ENCODE measurements around the gene NCKAP5.

DNA sequence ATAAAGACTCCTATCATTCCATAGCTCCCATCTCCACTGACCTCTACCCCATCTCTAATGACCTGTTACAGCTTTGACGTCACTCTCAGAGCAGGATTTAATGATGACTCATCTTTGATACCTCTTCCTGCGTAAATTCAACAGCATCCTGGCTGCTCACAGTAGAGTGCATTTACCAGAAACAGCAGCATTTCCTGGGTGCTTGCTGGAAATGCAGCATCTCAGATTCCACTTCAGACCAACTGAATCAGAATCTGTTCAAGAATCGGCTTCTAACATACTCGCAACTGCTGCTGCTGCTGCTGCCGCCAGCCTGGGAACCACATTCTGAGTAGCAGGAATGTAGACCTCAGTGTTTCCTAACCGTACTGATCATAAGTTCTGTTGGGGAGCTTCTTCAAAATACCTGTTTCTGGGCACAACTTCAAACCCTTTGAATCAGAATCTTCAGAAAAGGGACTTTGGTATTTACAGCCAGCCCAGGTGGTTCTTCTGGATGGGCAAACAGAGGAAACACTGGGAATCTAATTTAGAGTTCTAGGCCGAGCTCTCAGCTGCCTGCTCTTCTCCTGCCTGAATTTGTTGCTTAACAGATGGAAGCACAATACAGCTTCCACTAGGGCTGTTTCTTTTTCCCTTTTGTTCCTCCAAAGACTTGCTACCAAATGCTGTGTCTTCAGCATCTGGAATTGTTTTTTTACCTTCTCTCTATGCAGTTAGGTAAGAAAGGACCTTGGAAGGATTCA lies 241.4 kb downstream of the NCKAP5 start:
- TF ChIP-seq, protein P1, sequence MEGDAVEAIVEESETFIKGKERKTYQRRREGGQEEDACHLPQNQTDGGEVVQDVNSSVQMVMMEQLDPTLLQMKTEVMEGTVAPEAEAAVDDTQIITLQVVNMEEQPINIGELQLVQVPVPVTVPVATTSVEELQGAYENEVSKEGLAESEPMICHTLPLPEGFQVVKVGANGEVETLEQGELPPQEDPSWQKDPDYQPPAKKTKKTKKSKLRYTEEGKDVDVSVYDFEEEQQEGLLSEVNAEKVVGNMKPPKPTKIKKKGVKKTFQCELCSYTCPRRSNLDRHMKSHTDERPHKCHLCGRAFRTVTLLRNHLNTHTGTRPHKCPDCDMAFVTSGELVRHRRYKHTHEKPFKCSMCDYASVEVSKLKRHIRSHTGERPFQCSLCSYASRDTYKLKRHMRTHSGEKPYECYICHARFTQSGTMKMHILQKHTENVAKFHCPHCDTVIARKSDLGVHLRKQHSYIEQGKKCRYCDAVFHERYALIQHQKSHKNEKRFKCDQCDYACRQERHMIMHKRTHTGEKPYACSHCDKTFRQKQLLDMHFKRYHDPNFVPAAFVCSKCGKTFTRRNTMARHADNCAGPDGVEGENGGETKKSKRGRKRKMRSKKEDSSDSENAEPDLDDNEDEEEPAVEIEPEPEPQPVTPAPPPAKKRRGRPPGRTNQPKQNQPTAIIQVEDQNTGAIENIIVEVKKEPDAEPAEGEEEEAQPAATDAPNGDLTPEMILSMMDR (IDR thresholded peaks at IDR 0.05), result no peak
- TF ChIP-seq POLR2A (IDR thresholded peaks at IDR 0.05), result no peak
